Upper lobe of left lung (tissue), 6 donors: Measurements from ENCODE around the gene GIMAP8. TPM values are rescaled to one million over a fixed set of nuclear protein-coding genes. Genes with fewer than 3 reads are reported as not detected.
"Not testable (repeated sequence)": the region's sequence is repeated elsewhere in the genome, so short reads cannot be mapped to it uniquely, and the experiment has no call there.

Experiments used
- ATAC-seq, 2 donors: fragments of 200-7000 bp; cut with Tn5 transposase; one replicate each; pipeline ENCODE4 v1.9.1; 2022; ENCODE audit warnings: mild to moderate bottlenecking in 2 of 2, moderate library complexity in 2 of 2; ENCODE audit not compliant: low FRiP score in 2 of 2
- DNase-seq, 2 donors: peaks; one replicate each; pipeline ENCODE4 v3.0.0-alpha.2; 2019 to 2020
- H3K27ac ChIP-seq, 4 donors: fragments of 200-600 bp; sonication (generic); one replicate each; pipeline ENCODE4 v1.5.1; 2016 to 2019
- H3K27me3 ChIP-seq, 4 donors: fragments of 200-600 bp; sonication (generic); one replicate each; pipeline ENCODE4 v1.5.1; 2017 to 2019
- H3K36me3 ChIP-seq, 4 donors: fragments of 200-600 bp; sonication (generic); one replicate each; pipeline ENCODE4 v1.5.1; 2016 to 2019
- H3K4me1 ChIP-seq, 4 donors: fragments of 200-600 bp; sonication (generic); one replicate each; pipeline ENCODE4 v1.5.1; 2018 to 2019
- H3K4me3 ChIP-seq, 4 donors: fragments of 200-600 bp; sonication (generic); one replicate each; pipeline ENCODE4 v1.5.1; 2017 to 2019; ENCODE audit warnings: mild to moderate bottlenecking in 2 of 4, moderate library complexity in 1 of 4
- H3K9me3 ChIP-seq, 4 donors: fragments of 200-600 bp; sonication (generic); one replicate each; pipeline ENCODE4 v1.5.1; 2018 to 2019
- EP300 ChIP-seq, 4 donors: sonication (generic); formaldehyde crosslinking; IDR thresholded peaks; one replicate each; pipeline ENCODE4 v1.5.1; 2017; ENCODE audit warnings: antibody characterized with exemption in 4 of 4, control low read depth in 2 of 4
- POLR2A ChIP-seq, 4 donors: fragments of 450-650 bp; IDR thresholded peaks; one replicate each; pipeline ENCODE4 v1.5.1; 2016 to 2017; ENCODE audit warnings: antibody characterized with exemption in 4 of 4, mild to moderate bottlenecking in 2 of 4
- POLR2AphosphoS5 ChIP-seq, 2 donors: sonication (generic); formaldehyde crosslinking; IDR thresholded peaks; one replicate each; pipeline ENCODE4 v1.5.1; 2017; ENCODE audit warnings: antibody characterized with exemption in 2 of 2
- WGBS, 2 donors: methylation state at CpG; one replicate each; pipeline ENCODE4 v1.1.5; 2017 to 2018; 5-methylcytosine and 5-hydroxymethylcytosine counted together
- total RNA-seq, 6 donors: library from RNA; depleted of rRNA in 4 of 6; stranded (reverse); fragments of >200 nt in 4 of 6; gene quantifications; one replicate each; pipeline versions ENCODE4 v1.1.0 to v1.2.1, GENCODE V29; 2016 to 2021
- TF ChIP-seq, protein P1 (sequence below), 6 experiments: fragments of 450-650 bp in 4 of 6; fragments of 200-600 bp in 2 of 6; sonication (generic) in 2 of 6; IDR thresholded peaks; one replicate each; pipeline ENCODE4 v1.5.1; 2016 to 2019; ENCODE audit warnings: antibody characterized with exemption in 6 of 6
- donor health status: DM: no; HTN: no; CAD: no; lungs with moderate emphysema.
- donor health status: DM: no; HTN: yes; CAD: no; lungs with severe emphysema.

GIMAP8 gene
- total RNA-seq, 6 donors from 2014 or later: 15.6 to 39.6 (median 31.7) TPM

DNA sequence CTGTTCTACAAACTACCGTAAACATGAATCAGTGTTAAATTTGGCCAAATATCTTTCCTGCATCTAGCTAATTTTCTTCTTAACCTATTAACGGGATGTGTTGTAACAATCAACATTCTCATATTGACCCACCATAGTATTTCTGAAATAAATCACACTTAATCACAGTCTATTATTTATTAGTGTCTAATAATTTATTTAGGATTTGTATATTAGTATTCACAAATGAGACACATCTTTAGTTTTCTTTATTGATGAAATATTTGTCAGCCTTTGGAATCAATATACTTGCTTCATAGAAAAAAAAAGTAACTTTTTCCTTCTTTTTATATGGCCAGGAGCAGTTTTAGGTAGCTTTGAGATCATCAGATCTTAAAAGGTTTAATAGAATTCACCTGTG lies 68.9 kb downstream of the GIMAP8 start:
- peaks cover 0 to 3% (median 0%) of the 10 kb centered on the region in 4 donors for H3K4me1 ChIP-seq
- WGBS, 2 donors: 55 to 63% methylated on average over 2 of the region's 2 CpGs
- peak overlapping the region in 3 of 4 donors; percentile 36 to 62 (median 46) for H3K4me3 ChIP-seq
- DNase-seq: no peak
- no peak for TF ChIP-seq EP300 (IDR thresholded peaks at IDR 0.05)
- no peak for TF ChIP-seq POLR2AphosphoS5 (IDR thresholded peaks at IDR 0.05)
- TF ChIP-seq POLR2A (IDR thresholded peaks at IDR 0.05): no peak
- TF ChIP-seq, protein P1, sequence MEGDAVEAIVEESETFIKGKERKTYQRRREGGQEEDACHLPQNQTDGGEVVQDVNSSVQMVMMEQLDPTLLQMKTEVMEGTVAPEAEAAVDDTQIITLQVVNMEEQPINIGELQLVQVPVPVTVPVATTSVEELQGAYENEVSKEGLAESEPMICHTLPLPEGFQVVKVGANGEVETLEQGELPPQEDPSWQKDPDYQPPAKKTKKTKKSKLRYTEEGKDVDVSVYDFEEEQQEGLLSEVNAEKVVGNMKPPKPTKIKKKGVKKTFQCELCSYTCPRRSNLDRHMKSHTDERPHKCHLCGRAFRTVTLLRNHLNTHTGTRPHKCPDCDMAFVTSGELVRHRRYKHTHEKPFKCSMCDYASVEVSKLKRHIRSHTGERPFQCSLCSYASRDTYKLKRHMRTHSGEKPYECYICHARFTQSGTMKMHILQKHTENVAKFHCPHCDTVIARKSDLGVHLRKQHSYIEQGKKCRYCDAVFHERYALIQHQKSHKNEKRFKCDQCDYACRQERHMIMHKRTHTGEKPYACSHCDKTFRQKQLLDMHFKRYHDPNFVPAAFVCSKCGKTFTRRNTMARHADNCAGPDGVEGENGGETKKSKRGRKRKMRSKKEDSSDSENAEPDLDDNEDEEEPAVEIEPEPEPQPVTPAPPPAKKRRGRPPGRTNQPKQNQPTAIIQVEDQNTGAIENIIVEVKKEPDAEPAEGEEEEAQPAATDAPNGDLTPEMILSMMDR (IDR thresholded peaks at IDR 0.05): no peak
- H3K27me3 ChIP-seq: no peaks in the 10 kb centered on the region
- ATAC-seq: no peak
- peaks cover 0 to 9% (median 2%) of the 10 kb centered on the region in 4 donors for H3K36me3 ChIP-seq
- no peaks in the 10 kb centered on the region for H3K9me3 ChIP-seq
- H3K27ac ChIP-seq: peak overlapping the region; percentile 80 to 87 (median 82)

DNA sequence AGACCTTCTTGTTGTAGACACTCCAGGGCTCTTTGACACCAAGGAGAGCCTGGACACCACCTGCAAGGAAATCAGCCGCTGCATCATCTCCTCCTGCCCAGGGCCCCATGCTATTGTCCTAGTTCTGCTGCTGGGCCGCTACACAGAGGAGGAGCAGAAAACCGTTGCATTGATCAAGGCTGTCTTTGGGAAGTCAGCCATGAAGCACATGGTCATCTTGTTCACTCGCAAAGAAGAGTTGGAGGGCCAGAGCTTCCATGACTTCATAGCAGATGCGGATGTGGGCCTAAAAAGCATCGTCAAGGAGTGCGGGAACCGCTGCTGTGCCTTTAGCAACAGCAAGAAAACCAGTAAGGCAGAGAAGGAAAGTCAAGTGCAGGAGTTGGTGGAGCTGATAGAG lies 69.7 kb downstream of the GIMAP8 start:
- peaks cover 0 to 9% (median 2%) of the 10 kb centered on the region in 4 donors for H3K36me3 ChIP-seq
- ATAC-seq (no peak), DNase-seq (no peak)
- no peaks in the 10 kb centered on the region for H3K27me3 ChIP-seq
- TF ChIP-seq POLR2A (IDR thresholded peaks at IDR 0.05): no peak
- TF ChIP-seq, protein P1 (IDR thresholded peaks at IDR 0.05): no peak
- TF ChIP-seq POLR2AphosphoS5 (IDR thresholded peaks at IDR 0.05): peak in 1 of 2 donors; percentile 15
- TF ChIP-seq EP300 (IDR thresholded peaks at IDR 0.05): no peak
- H3K4me3 ChIP-seq: peak overlapping the region in 3 of 4 donors; percentile 15 to 62 (median 46)
- WGBS, 2 donors: 53 to 61% methylated on average over 8 of the region's 8 CpGs
- H3K27ac ChIP-seq: peak overlapping the region; percentile 80 to 87 (median 82)
- peaks cover 0 to 3% (median 0%) of the 10 kb centered on the region in 4 donors for H3K4me1 ChIP-seq
- H3K9me3 ChIP-seq: no peaks in the 10 kb centered on the region

DNA sequence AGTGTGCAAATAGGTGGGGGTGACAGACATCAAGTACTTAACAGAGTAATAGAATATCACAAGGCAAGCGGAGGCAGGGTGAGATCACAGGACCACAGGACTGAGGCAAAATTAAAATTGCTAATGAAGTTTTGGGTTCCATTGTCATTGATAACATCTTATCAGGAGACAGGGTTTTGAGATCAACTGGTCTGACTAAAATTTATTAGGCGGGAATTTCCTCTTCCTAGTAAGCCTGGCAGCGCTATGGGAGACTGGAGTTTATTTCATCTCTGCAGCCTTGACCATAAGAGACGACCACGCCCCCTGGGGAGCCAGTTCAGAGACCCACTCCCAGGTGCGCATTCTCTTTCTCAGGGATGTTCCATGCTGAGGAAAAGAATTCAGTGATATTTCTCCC lies 72.5 kb downstream of the GIMAP8 start:
- ATAC-seq, H3K27me3 ChIP-seq, DNase-seq, H3K4me1 ChIP-seq, H3K9me3 ChIP-seq, H3K36me3 ChIP-seq: not testable (repeated sequence)
- peak overlapping the region in 1 of 4 donors; percentile 13 for H3K4me3 ChIP-seq
- peak overlapping the region; percentile 26 to 87 (median 64) for H3K27ac ChIP-seq
- WGBS, 2 donors: 63 to 65% methylated on average over 6 of the region's 6 CpGs

DNA sequence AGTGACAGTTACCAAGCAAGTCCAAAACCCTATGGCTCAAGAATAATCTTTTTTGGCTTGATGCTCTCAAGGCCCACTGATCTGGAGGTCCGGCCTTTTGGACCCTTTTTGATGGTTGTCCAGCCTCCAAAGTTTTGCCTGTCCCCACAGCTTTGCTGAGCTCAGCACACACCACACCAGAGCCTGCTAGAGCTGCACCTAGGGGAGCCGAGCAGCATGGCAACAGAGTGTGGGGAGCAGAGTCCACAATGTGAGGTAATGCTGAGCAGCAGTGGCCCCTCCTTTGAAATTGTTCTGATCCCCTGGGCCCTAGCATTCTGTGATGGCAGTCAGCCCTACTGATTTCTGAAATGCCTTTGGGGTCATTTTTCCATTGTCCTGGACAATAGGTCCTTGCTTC lies 73.6 kb downstream of the GIMAP8 start:
- DNase-seq (no peak), ATAC-seq (no peak)
- no peak overlapping the region for H3K4me3 ChIP-seq
- peaks cover 0 to 9% (median 2%) of the 10 kb centered on the region in 4 donors for H3K36me3 ChIP-seq
- 67 to 90% methylated on average over 2 of the region's 2 CpGs for WGBS, 2 donors
- no peaks in the 10 kb centered on the region for H3K9me3 ChIP-seq
- H3K4me1 ChIP-seq: peaks cover 0 to 3% (median 0%) of the 10 kb centered on the region in 4 donors
- no peaks in the 10 kb centered on the region for H3K27me3 ChIP-seq
- TF ChIP-seq POLR2A (IDR thresholded peaks at IDR 0.05) (no peak), EP300 (IDR thresholded peaks at IDR 0.05) (no peak), POLR2AphosphoS5 (IDR thresholded peaks at IDR 0.05) (no peak)
- TF ChIP-seq, protein P1 (IDR thresholded peaks at IDR 0.05): no peak
- peak overlapping the region in 1 of 4 donors; percentile 45 for H3K27ac ChIP-seq

Other genes starting within 250 kb of the GIMAP8 start
- 10 to 100 TPM; 15.4 to 31.4 (median 19.2) TPM for gene LRRC61, start 127.3 kb upstream of the GIMAP8 start, total RNA-seq
- 100 to 1,000 TPM in 1 of 6 donors, 10 to 100 TPM in 5; 12.1 to 123 (median 24.1) TPM for gene ACTR3C, start 127.1 kb upstream of the GIMAP8 start, total RNA-seq
- 100 to 1,000 TPM in 5 of 6 donors, 10 to 100 TPM in 1; 54.2 to 303 (median 160) TPM for gene RARRES2, start 109.0 kb upstream of the GIMAP8 start, total RNA-seq
- gene REPIN1, start 81.8 kb upstream of the GIMAP8 start, total RNA-seq: 100 to 1,000 TPM in 4 of 6 donors, 10 to 100 TPM in 2; 65.2 to 125 (median 105) TPM
- gene ZNF775, start 71.3 kb upstream of the GIMAP8 start, total RNA-seq: 1 to 10 TPM; 3.0 to 6.5 (median 5.5) TPM
- 10 to 100 TPM; 32.5 to 45.0 (median 36.8) TPM for gene GIMAP7, start 64.2 kb downstream of the GIMAP8 start, total RNA-seq
- 10 to 100 TPM; 34.0 to 78.9 (median 43.0) TPM for gene GIMAP4, start 116.8 kb downstream of the GIMAP8 start, total RNA-seq
- gene GIMAP6, start 181.8 kb downstream of the GIMAP8 start, total RNA-seq: 10 to 100 TPM; 24.7 to 62.9 (median 44.2) TPM
- gene GIMAP2, start 235.1 kb downstream of the GIMAP8 start, total RNA-seq: 10 to 100 TPM; 15.5 to 34.0 (median 23.0) TPM